Measurements from ENCODE around the gene WNT7A. TPM values are rescaled to one million over a fixed set of nuclear protein-coding genes. Genes with fewer than 3 reads are reported as not detected.

The WNT7A gene
- polyA plus RNA-seq, 1 of the 3 experiments (the other 2 are of a cell fraction), result not detected

DNA sequence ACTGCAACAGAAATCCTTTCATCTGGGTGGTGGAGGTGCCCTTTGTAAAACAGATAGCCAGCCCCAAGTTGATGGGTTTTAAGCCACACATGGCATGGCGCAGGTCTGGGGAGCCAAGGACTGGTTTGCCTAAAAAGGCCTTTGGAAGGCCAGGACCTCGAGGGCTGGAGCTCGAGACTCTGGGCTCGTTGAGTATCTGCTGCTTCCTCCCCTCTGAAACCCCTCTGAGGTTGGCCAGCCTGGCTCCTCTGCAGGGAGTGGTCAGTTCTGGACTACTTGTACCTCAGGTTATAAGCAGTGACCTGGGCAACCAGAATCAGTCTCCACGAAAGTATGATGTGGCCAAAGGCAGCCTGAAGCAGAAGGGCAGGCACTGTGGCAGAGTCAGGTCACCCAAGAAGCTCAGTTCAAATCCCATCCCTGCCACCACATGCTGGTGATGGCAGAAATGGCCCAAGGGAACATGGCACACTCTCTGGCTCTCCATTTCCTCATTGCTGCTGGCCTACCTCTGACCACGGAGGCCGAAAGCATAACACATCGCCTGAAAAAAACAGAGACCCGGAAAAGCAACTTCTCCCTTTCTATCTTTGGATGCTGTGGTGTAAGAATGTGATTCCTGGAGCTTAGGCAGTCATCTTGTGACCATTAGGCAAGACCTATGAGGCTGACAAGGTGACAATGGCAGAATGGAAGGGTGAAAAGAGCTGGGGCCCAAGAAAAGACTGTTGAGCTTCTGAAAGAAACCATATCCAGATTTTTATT lies 51.2 kb downstream of the WNT7A start:
- Histone ChIP-seq H3K4me2 (no peak overlapping the region), H3K27ac (ENCODE audit: low read depth in 2 of 2, low read length in 1 of 2) (no peak overlapping the region), H3K9me3 (no peaks in the 10 kb centered on the region), H3K9ac (no peak overlapping the region), H3K79me2 (ENCODE audit: insufficient read depth) (no peaks in the 10 kb centered on the region), H3K9me2 (no peaks in the 10 kb centered on the region), H3K36me3 (replicated peaks in 1 of 2; ENCODE audit: control insufficient read depth in 1 of 2, insufficient read depth in 2 of 2, low read length in 1 of 2) (no peaks in the 10 kb centered on the region), H3K27me3 (ENCODE audit: insufficient read depth) (no peaks in the 10 kb centered on the region), H3F3A (replicated peaks; ENCODE audit: insufficient read depth) (no peaks in the 10 kb centered on the region), H3K4me1 (ENCODE audit: control insufficient read depth in 1 of 2, insufficient read depth in 2 of 2, low read depth in 1 of 2, low read length in 1 of 2) (peaks cover 0 to 3% of the 10 kb centered on the region in 2 experiments; a peak in 1 of 4 replicates), H3K4me3 (ENCODE audit: low read depth in 2 of 2, low read length in 1 of 2) (no peak overlapping the region), H2AFZ (ENCODE audit: low read depth) (no peak overlapping the region), H4K20me1 (ENCODE audit: insufficient read depth) (no peaks in the 10 kb centered on the region)
- POLR2A ChIA-PET, result no interaction called here
- TF ChIP-seq RXRA (IDR thresholded peaks at IDR 0.05; ENCODE audit: borderline replicate concordance, low read depth), result no peak
- no peak for TF ChIP-seq FOXM1 (IDR thresholded peaks at IDR 0.05; ENCODE audit: low read depth)
- no peak for TF ChIP-seq NFIC (IDR thresholded peaks at IDR 0.05; ENCODE audit: borderline replicate concordance)
- TF ChIP-seq FOSL2 (IDR thresholded peaks at IDR 0.05; ENCODE audit: borderline replicate concordance, low read depth), result no peak
- no peak for DNase-seq
- CTCF ChIA-PET, result interaction anchor here (1.3 to 1.7 kb wide), 2 partner anchors 16 to 171 kb away, joined by 3 to 6 read pairs; no protein-coding TSS in a partner anchor
- WGBS (ENCODE audit: low lambda C conversion rate), result 30% methylated on average over 8 of the region's 9 CpGs

DNA sequence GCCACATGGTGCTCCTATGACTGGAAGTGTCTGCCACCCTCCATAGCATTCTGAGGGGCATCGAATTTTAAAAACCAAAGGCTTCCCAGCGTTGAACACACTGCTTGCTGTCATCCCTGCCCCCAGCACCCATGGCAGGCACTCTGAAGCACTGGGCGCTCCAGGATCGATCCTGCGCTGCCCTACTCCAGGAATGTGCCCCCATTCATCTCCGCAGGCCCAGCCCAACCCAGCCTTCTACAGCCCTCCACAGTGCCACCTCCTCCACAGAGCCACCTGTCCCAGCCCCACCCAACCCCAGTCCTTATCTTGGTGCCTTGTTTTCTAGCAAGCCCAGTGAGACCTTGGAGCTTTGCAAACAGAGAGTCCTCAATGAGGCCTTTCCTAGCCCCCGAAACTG lies 52.2 kb downstream of the WNT7A start:
- Histone ChIP-seq H3F3A (replicated peaks; ENCODE audit: insufficient read depth) (no peaks in the 10 kb centered on the region), H3K9ac (no peak overlapping the region), H3K4me1 (ENCODE audit: control insufficient read depth in 1 of 2, insufficient read depth in 2 of 2, low read depth in 1 of 2, low read length in 1 of 2) (peaks cover 0 to 11% of the 10 kb centered on the region in 2 experiments; a peak in 1 of 4 replicates), H3K27ac (ENCODE audit: low read depth in 2 of 2, low read length in 1 of 2) (no peak overlapping the region), H3K4me2 (no peak overlapping the region), H3K9me2 (no peaks in the 10 kb centered on the region), H3K4me3 (ENCODE audit: low read depth in 2 of 2, low read length in 1 of 2) (no peak overlapping the region), H3K27me3 (ENCODE audit: insufficient read depth) (no peaks in the 10 kb centered on the region), H3K9me3 (no peaks in the 10 kb centered on the region), H4K20me1 (ENCODE audit: insufficient read depth) (no peaks in the 10 kb centered on the region), H3K79me2 (ENCODE audit: insufficient read depth) (no peaks in the 10 kb centered on the region), H2AFZ (ENCODE audit: low read depth) (no peak overlapping the region), H3K36me3 (replicated peaks in 1 of 2; ENCODE audit: control insufficient read depth in 1 of 2, insufficient read depth in 2 of 2, low read length in 1 of 2) (no peaks in the 10 kb centered on the region)
- CTCF ChIA-PET, result interaction anchor here (1.7 kb wide), 1 partner anchor 170 kb away, joined by 6 read pairs; no protein-coding TSS in a partner anchor
- 34% methylated on average over 5 of the region's 7 CpGs for WGBS (ENCODE audit: low lambda C conversion rate)
- no peak for TF ChIP-seq CHD2 (IDR thresholded peaks at IDR 0.05; ENCODE audit: low read length, partially characterized antibody)
- TF ChIP-seq ELF1 (IDR thresholded peaks at IDR 0.05), result no peak
- TF ChIP-seq, protein P1, sequence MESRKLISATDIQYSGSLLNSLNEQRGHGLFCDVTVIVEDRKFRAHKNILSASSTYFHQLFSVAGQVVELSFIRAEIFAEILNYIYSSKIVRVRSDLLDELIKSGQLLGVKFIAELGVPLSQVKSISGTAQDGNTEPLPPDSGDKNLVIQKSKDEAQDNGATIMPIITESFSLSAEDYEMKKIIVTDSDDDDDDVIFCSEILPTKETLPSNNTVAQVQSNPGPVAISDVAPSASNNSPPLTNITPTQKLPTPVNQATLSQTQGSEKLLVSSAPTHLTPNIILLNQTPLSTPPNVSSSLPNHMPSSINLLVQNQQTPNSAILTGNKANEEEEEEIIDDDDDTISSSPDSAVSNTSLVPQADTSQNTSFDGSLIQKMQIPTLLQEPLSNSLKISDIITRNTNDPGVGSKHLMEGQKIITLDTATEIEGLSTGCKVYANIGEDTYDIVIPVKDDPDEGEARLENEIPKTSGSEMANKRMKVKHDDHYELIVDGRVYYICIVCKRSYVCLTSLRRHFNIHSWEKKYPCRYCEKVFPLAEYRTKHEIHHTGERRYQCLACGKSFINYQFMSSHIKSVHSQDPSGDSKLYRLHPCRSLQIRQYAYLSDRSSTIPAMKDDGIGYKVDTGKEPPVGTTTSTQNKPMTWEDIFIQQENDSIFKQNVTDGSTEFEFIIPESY (IDR thresholded peaks at IDR 0.05; ENCODE audit: borderline replicate concordance, low read depth), result no peak
- TF ChIP-seq, protein P2, sequence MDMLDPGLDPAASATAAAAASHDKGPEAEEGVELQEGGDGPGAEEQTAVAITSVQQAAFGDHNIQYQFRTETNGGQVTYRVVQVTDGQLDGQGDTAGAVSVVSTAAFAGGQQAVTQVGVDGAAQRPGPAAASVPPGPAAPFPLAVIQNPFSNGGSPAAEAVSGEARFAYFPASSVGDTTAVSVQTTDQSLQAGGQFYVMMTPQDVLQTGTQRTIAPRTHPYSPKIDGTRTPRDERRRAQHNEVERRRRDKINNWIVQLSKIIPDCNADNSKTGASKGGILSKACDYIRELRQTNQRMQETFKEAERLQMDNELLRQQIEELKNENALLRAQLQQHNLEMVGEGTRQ (IDR thresholded peaks at IDR 0.05; ENCODE audit: borderline replicate concordance, low read depth, low read length), result no peak
- TF ChIP-seq, protein P3, sequence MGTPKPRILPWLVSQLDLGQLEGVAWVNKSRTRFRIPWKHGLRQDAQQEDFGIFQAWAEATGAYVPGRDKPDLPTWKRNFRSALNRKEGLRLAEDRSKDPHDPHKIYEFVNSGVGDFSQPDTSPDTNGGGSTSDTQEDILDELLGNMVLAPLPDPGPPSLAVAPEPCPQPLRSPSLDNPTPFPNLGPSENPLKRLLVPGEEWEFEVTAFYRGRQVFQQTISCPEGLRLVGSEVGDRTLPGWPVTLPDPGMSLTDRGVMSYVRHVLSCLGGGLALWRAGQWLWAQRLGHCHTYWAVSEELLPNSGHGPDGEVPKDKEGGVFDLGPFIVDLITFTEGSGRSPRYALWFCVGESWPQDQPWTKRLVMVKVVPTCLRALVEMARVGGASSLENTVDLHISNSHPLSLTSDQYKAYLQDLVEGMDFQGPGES (IDR thresholded peaks at IDR 0.05; ENCODE audit: low read depth, low read length), result no peak
- no peak for TF ChIP-seq EZH2phosphoT487 (IDR thresholded peaks at IDR 0.05; ENCODE audit: borderline replicate concordance, low read depth)
- DNase-seq, result no peak
- POLR2A ChIA-PET, result no interaction called here

All from SK-N-SH (cell line).